Nephron (organoid): ENCODE results near the gene KAZN.

Experiments
- H3K27ac Mint-ChIP-seq, 3 experiments: 2 replicates each; pipeline ENCODE4 v1.8.0; 2020; ENCODE audit warnings: mixed read lengths in 3 of 3, mild to moderate bottlenecking in 2 of 3, moderate library complexity in 1 of 3
- H3K27me3 Mint-ChIP-seq: 2 replicates; pipeline ENCODE4 v1.8.0; 2021; ENCODE audit warnings: low read depth, mild to moderate bottlenecking, moderate library complexity, mixed read lengths
- H3K36me3 Mint-ChIP-seq: 2 replicates; pipeline ENCODE4 v1.8.0; 2020; ENCODE audit warnings: low read depth, mixed read lengths
- H3K4me1 Mint-ChIP-seq: 2 replicates; pipeline ENCODE4 v1.8.0; 2020; ENCODE audit warnings: mixed read lengths
- H3K4me3 Mint-ChIP-seq, 3 experiments: 2 replicates each; pipeline ENCODE4 v1.8.0; 2020; ENCODE audit warnings: mild to moderate bottlenecking in 3 of 3, mixed read lengths in 3 of 3, moderate library complexity in 2 of 3
- H3K9me3 Mint-ChIP-seq: 2 replicates; pipeline ENCODE4 v1.8.0; 2020; ENCODE audit warnings: mixed read lengths
- CTCF ChIP-seq, 3 experiments: fragments of 200-600 bp; sonication (generic); IDR thresholded peaks; one replicate each; pipeline ENCODE4 v1.5.0; 2021; ENCODE audit warnings: antibody characterized with exemption in 3 of 3; ENCODE audit not compliant: unreplicated experiment in 3 of 3

Gene KAZN

GRCh38 chr1:14716474-14716873, 118.0 kb downstream of the KAZN start:
- Mint-ChIP-seq H3K27ac (no peak overlapping the region), H3K36me3 (peaks cover 12% of the 10 kb centered on the region), H3K9me3 (peaks cover 3% of the 10 kb centered on the region), H3K27me3 (peaks cover 4% of the 10 kb centered on the region), H3K4me1 (no peaks in the 10 kb centered on the region), H3K4me3 (no peak overlapping the region)
- no peak for TF ChIP-seq CTCF (IDR thresholded peaks at IDR 0.05; ENCODE audit: unreplicated experiment in 3 of 3)

GRCh38 chr1:14718476-14718875, 120.0 kb downstream of the KAZN start:
- Mint-ChIP-seq H3K27me3 (no peaks in the 10 kb centered on the region), H3K27ac (no peak overlapping the region), H3K9me3 (peaks cover 3% of the 10 kb centered on the region), H3K4me1 (no peaks in the 10 kb centered on the region), H3K4me3 (no peak overlapping the region), H3K36me3 (peaks cover 12% of the 10 kb centered on the region)
- no peak for TF ChIP-seq CTCF (IDR thresholded peaks at IDR 0.05; ENCODE audit: unreplicated experiment in 3 of 3)

GRCh38 chr1:14723401-14723800, 124.9 kb downstream of the KAZN start:
- Mint-ChIP-seq H3K4me3 (no peak overlapping the region), H3K4me1 (no peaks in the 10 kb centered on the region), H3K36me3 (peaks cover 12% of the 10 kb centered on the region), H3K27ac (no peak overlapping the region), H3K9me3 (peaks cover 3% of the 10 kb centered on the region), H3K27me3 (no peaks in the 10 kb centered on the region)
- TF ChIP-seq CTCF (IDR thresholded peaks at IDR 0.05; ENCODE audit: unreplicated experiment in 3 of 3): no peak

- Mint-ChIP-seq H3K36me3 (peaks cover 12% of the 10 kb centered on the region), H3K27me3 (no peaks in the 10 kb centered on the region), H3K27ac (no peak overlapping the region), H3K9me3 (peaks cover 1% of the 10 kb centered on the region), H3K4me3 (no peak overlapping the region), H3K4me1 (no peaks in the 10 kb centered on the region)
- TF ChIP-seq CTCF (IDR thresholded peaks at IDR 0.05; ENCODE audit: unreplicated experiment in 3 of 3): no peak
Observed at GRCh38 chr1:14724246-14724645, 125.8 kb downstream of the KAZN start.

- H3K9me3 Mint-ChIP-seq: no peaks in the 10 kb centered on the region
- no peak overlapping the region for H3K27ac Mint-ChIP-seq
- peaks cover 12% of the 10 kb centered on the region for H3K36me3 Mint-ChIP-seq
Observed at GRCh38 chr1:14724678-14725077, 126.2 kb downstream of the KAZN start.

More at GRCh38 chr1:14724678-14725077, 126.2 kb downstream of the KAZN start:
- TF ChIP-seq CTCF (IDR thresholded peaks at IDR 0.05; ENCODE audit: unreplicated experiment in 3 of 3): no peak
- Mint-ChIP-seq H3K4me1 (no peaks in the 10 kb centered on the region), H3K4me3 (no peak overlapping the region), H3K27me3 (no peaks in the 10 kb centered on the region)
